C4-2B (cell line): ENCODE measurements around the gene CINP.

Experiments
- CTCF ChIP-seq: fragments of 450-650 bp; conservative IDR thresholded peaks from 2 replicates; pipeline ENCODE4 v1.5.1; 2017; ENCODE audit warnings: mild to moderate bottlenecking
- ZFX ChIP-seq: fragments of 450-650 bp; IDR thresholded peaks from 2 replicates; pipeline ENCODE4 v1.6.1; 2017

DNA sequence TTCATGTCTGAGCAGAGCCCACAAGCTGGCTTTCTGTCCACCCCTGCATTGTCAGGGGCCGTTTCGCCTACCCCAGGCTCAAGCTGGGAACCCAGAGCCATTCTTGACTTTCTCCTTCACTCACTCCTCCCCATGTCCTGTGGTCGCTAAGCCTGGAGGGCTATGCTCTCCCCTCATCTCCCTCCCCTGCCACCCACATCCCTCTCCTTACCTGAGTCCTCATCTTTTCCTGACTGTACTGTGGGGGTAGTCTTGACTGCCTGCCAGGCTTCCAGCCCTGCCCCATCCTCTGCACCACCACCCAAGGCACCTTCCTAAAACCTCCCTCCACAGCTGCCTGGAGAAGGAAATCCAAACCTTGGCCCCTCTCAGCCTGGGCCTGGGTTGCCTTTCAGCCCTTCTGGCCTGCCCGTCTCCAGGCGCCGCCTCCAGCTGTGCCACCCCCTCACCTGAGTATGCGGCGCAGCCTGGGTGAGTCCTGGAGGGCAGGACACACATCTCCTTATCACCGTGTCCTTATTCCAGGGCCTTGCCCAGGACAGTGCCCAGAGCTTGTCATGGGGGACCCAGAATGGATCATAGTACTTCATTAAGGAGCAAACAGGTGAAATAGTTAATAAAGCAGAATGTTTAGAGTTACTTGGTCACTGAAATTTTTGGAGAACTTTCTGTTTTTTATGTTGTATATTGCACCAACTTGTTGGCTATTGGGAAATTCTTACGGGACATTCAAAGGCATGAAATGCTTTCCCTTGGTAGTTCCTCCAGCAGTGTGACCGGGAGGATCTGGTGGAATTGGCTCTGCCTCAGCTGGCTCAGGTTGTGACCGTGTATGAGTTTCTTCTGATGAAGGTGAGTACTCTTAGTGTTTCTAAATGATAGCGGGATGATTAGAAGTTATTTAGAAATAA, 28.6 kb downstream of the CINP start:
- TF ChIP-seq CTCF: no peak
- no peak for TF ChIP-seq ZFX
